Osteoblast (primary cell): ENCODE results near the gene SLC25A44. TPM values are rescaled to one million over a fixed set of nuclear protein-coding genes. Genes with fewer than 3 reads are reported as not detected.

ENCODE experiments used
- DNase-seq: peaks from one replicate; pipeline ENCODE4 v3.0.0; 2011; ENCODE audit warnings: low spot score, mixed read lengths; ENCODE audit not compliant: insufficient read length; ENCODE audit errors: missing footprints
- H2AFZ ChIP-seq: 2 replicates; pipeline ENCODE4 v1.6.0; 2011; ENCODE audit warnings: mild to moderate bottlenecking, low read length
- H3K27ac ChIP-seq: 2 replicates; pipeline ENCODE4 v1.5.1; 2011; ENCODE audit warnings: mild to moderate bottlenecking, low read depth, low read length, moderate library complexity
- H3K27me3 ChIP-seq: 2 replicates; pipeline ENCODE4 v1.6.0; 2012; ENCODE audit warnings: mild to moderate bottlenecking, control low read depth, inconsistent platforms, low read length, moderate library complexity; ENCODE audit not compliant: insufficient read depth
- H3K36me3 ChIP-seq: 2 replicates; pipeline ENCODE4 v1.5.1; 2011; ENCODE audit warnings: mild to moderate bottlenecking, low read length, control low read depth, moderate library complexity; ENCODE audit not compliant: insufficient read depth
- H3K4me1 ChIP-seq: 2 replicates; pipeline ENCODE4 v1.5.1; 2011; ENCODE audit warnings: mild to moderate bottlenecking, low read length, control low read depth, moderate library complexity; ENCODE audit not compliant: insufficient read depth
- H3K4me2 ChIP-seq: 2 replicates; pipeline ENCODE4 v1.6.0; 2011; ENCODE audit warnings: mild to moderate bottlenecking, low read length; ENCODE audit not compliant: insufficient read depth
- H3K4me3 ChIP-seq: fragments of 200-600 bp; sonication (generic); 3 replicates; pipeline ENCODE4 v1.5.1; 2012; ENCODE audit warnings: mild to moderate bottlenecking, low read length, inconsistent platforms; ENCODE audit not compliant: insufficient read depth
- H3K79me2 ChIP-seq: 2 replicates; pipeline ENCODE4 v1.6.0; 2012; ENCODE audit warnings: mild to moderate bottlenecking, low read length, control low read depth, inconsistent platforms; ENCODE audit not compliant: insufficient read depth
- H3K9me3 ChIP-seq: 2 replicates; pipeline ENCODE4 v1.5.1; 2011; ENCODE audit warnings: low read depth, low read length, control low read depth
- H4K20me1 ChIP-seq: 2 replicates; pipeline ENCODE4 v1.6.0; 2012; ENCODE audit warnings: mild to moderate bottlenecking, low read length, control low read depth; ENCODE audit not compliant: insufficient read depth
- total RNA-seq: library from RNA; depleted of rRNA; stranded (reverse); fragments of >200 nt; gene quantifications from 2 replicates; pipeline ENCODE4 v1.2.3, GENCODE V29; 2012
- TF ChIP-seq, protein P1 (sequence below): IDR thresholded peaks from 2 replicates; pipeline ENCODE4 v1.5.1; 2011; ENCODE audit warnings: mild to moderate bottlenecking, low read depth, low read length, moderate library complexity; ENCODE audit errors: extremely low read depth

Gene SLC25A44
- total RNA-seq, 1 donor = 15.2 TPM

GRCh38 chr1:156244712-156245111 is 50.8 kb downstream of the SLC25A44 start:
- no peaks in the 10 kb centered on the region for H3K9me3 ChIP-seq
- DNase-seq = no peak
- H3K4me2 ChIP-seq = no peak overlapping the region
- no peaks in the 10 kb centered on the region for H3K36me3 ChIP-seq
- no peaks in the 10 kb centered on the region for H3K79me2 ChIP-seq
- H3K27ac ChIP-seq = no peak overlapping the region
- peaks cover 27% of the 10 kb centered on the region for H3K4me1 ChIP-seq
- peaks cover 19% of the 10 kb centered on the region for H3K27me3 ChIP-seq
- no peaks in the 10 kb centered on the region for H4K20me1 ChIP-seq
- TF ChIP-seq, protein P1, sequence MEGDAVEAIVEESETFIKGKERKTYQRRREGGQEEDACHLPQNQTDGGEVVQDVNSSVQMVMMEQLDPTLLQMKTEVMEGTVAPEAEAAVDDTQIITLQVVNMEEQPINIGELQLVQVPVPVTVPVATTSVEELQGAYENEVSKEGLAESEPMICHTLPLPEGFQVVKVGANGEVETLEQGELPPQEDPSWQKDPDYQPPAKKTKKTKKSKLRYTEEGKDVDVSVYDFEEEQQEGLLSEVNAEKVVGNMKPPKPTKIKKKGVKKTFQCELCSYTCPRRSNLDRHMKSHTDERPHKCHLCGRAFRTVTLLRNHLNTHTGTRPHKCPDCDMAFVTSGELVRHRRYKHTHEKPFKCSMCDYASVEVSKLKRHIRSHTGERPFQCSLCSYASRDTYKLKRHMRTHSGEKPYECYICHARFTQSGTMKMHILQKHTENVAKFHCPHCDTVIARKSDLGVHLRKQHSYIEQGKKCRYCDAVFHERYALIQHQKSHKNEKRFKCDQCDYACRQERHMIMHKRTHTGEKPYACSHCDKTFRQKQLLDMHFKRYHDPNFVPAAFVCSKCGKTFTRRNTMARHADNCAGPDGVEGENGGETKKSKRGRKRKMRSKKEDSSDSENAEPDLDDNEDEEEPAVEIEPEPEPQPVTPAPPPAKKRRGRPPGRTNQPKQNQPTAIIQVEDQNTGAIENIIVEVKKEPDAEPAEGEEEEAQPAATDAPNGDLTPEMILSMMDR = no peak
- H3K4me3 ChIP-seq = no peak overlapping the region
- H2AFZ ChIP-seq = no peak overlapping the region

DNA sequence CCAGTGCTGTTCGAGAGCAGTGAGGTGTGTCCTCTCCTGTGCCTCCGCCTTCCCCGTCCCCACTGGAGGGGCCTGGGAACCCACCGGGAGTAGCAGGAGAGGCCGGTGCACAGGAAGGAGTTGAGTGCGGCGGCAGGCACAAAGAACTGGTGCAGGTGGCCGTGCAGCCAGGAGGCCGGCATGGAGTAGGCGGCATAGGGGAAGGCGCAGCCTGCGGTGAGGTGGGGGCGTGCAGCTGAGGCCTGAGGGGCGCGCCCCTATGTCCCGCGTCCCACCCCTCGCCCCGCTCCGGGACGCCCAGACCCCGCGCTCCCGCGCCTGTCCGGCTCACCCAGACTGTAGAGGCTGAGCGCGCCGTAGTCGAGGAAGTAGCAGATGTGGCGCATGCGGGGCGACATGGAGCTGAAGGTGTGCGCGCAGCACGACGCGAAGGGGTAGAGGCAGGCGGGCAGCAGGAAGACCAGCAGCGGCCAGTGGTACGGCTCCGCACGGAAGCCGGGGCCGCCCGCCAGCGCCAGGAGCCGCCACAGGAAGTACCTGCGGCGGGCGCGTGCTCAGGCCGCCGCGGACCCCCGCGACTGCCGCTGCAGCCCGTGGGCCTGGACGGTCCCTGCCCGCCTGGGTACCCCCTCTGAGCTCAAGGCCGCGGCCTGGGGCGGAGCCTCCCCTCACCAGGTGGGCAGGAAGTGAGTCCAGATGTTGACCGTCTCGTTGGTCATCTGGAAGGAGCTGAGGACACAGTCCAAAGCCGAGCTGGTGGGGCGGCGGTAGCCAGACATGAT is 51.7 kb downstream of the SLC25A44 start:
- H3K27ac ChIP-seq = no peak overlapping the region
- H3K4me3 ChIP-seq = peak overlapping the region; percentile 37
- peak overlapping the region; percentile 60 for H3K4me2 ChIP-seq
- peaks cover 9% of the 10 kb centered on the region for H3K36me3 ChIP-seq
- no peaks in the 10 kb centered on the region for H4K20me1 ChIP-seq
- peak; percentile 90 for DNase-seq
- H2AFZ ChIP-seq = no peak overlapping the region
- TF ChIP-seq, protein P1 = no peak
- peaks cover 19% of the 10 kb centered on the region for H3K27me3 ChIP-seq
- no peaks in the 10 kb centered on the region for H3K79me2 ChIP-seq
- H3K9me3 ChIP-seq = no peaks in the 10 kb centered on the region
- peaks cover 25% of the 10 kb centered on the region for H3K4me1 ChIP-seq

DNA sequence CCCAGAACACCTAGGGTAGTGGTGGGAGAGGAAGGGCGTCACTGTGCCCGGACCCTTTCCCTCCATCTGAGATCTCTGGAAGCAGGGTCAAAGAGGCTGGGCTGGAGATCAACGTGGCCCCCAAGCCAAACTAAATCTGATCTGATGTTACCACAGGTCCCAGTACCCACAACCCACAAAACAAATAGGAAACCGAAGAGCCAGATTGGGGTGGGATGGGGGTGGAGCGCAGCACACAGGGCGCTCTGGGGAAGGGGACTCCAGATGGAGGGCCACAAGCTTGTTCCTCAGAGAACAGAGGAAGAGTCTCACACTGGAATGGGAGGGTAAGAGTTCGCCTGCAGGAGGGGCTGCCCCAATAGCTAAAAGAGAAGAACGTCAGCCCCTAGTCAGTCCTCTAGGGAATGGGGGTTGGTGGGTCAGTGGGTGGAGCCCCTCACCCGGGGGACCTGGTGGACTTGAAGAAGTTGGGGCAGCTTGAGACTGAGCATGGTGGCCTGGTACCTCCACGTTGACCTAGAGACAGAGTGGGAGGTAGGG is 52.4 kb downstream of the SLC25A44 start:
- H3K9me3 ChIP-seq = no peaks in the 10 kb centered on the region
- no peak overlapping the region for H3K4me3 ChIP-seq
- no peak for DNase-seq
- peaks cover 20% of the 10 kb centered on the region for H3K4me1 ChIP-seq
- peak overlapping the region; percentile 60 for H3K4me2 ChIP-seq
- no peak overlapping the region for H2AFZ ChIP-seq
- peaks cover 15% of the 10 kb centered on the region for H3K36me3 ChIP-seq
- no peaks in the 10 kb centered on the region for H3K79me2 ChIP-seq
- peaks cover 19% of the 10 kb centered on the region for H3K27me3 ChIP-seq
- no peak overlapping the region for H3K27ac ChIP-seq
- H4K20me1 ChIP-seq = no peaks in the 10 kb centered on the region
- TF ChIP-seq, protein P1 = no peak

GRCh38 chr1:156246781-156247459 is 53.0 kb downstream of the SLC25A44 start:
- H3K36me3 ChIP-seq = peaks cover 22% of the 10 kb centered on the region
- no peaks in the 10 kb centered on the region for H4K20me1 ChIP-seq
- no peaks in the 10 kb centered on the region for H3K9me3 ChIP-seq
- H3K4me3 ChIP-seq = no peak overlapping the region
- no peaks in the 10 kb centered on the region for H3K79me2 ChIP-seq
- H2AFZ ChIP-seq = no peak overlapping the region
- TF ChIP-seq, protein P1 = no peak
- no peak overlapping the region for H3K4me2 ChIP-seq
- no peak overlapping the region for H3K27ac ChIP-seq
- H3K4me1 ChIP-seq = peaks cover 14% of the 10 kb centered on the region
- peaks cover 19% of the 10 kb centered on the region for H3K27me3 ChIP-seq
- peak; percentile 87 for DNase-seq
